Caco-2 (cell line): Measurements from ENCODE around the gene LAMP1. TPM values are rescaled to one million over a fixed set of nuclear protein-coding genes. Genes with fewer than 3 reads are reported as not detected.

Experiments
- BruUV-seq: library from RNA; stranded (reverse); fragments of 400-500 nt; replicated peaks from 2 replicates; lab custom pipeline; 2021; lab: Mats Ljungman, UMichigan
- CTCF ChIA-PET: fragments of 300-600 bp; sonication (Branson Sonifier 250); formaldehyde crosslinking; loops from one replicate; lab custom pipeline; 2022; ENCODE audit warnings: antibody characterized with exemption; lab: Charles Lee
- POLR2A ChIA-PET: fragments of 300-600 bp; sonication (Branson Sonifier 250); formaldehyde crosslinking; loops from one replicate; lab custom pipeline; 2022; ENCODE audit warnings: antibody characterized with exemption; lab: Charles Lee
- DNase-seq, 2 experiments: peaks; one replicate each; pipeline versions ENCODE4 v3.0.0 to v3.0.0-alpha.2; 2020 to 2022
- H3K27me3 ChIP-seq: replicated peaks from 2 replicates; pipeline ENCODE4 v1.6.0; 2011; ENCODE audit warnings: low read length; ENCODE audit not compliant: control insufficient read depth, insufficient read depth
- H3K36me3 ChIP-seq: 2 replicates; pipeline ENCODE4 v1.5.1; 2011; ENCODE audit warnings: low read length; ENCODE audit not compliant: control insufficient read depth, insufficient read depth
- H3K4me1 ChIP-seq: fragments of 250-450 bp; sonication (Bioruptor Pico); 2 replicates; pipeline ENCODE4 v1.5.1; 2020; ENCODE audit warnings: mild to moderate bottlenecking
- H3K4me3 ChIP-seq: 2 replicates; pipeline ENCODE4 v1.5.1; 2011; ENCODE audit warnings: low read depth, mild to moderate bottlenecking, control low read depth, low read length
- H3K9me3 ChIP-seq: fragments of 250-450 bp; sonication (Bioruptor Pico); 2 replicates; pipeline ENCODE4 v1.5.1; 2020; ENCODE audit warnings: mild to moderate bottlenecking, moderate library complexity
- H3K27ac Mint-ChIP-seq: one replicate; pipeline ENCODE4 v1.8.0; 2022; ENCODE audit warnings: mixed read lengths; ENCODE audit not compliant: unreplicated experiment
- H3K27me3 Mint-ChIP-seq: one replicate; pipeline ENCODE4 v1.8.0; 2022; ENCODE audit warnings: mixed read lengths; ENCODE audit not compliant: insufficient read depth, unreplicated experiment
- H3K36me3 Mint-ChIP-seq: one replicate; pipeline ENCODE4 v1.8.0; 2022; ENCODE audit warnings: mild to moderate bottlenecking, mixed read lengths; ENCODE audit not compliant: insufficient read depth, unreplicated experiment
- H3K4me1 Mint-ChIP-seq: one replicate; pipeline ENCODE4 v1.8.0; 2022; ENCODE audit warnings: low read depth, mixed read lengths; ENCODE audit not compliant: unreplicated experiment
- H3K4me3 Mint-ChIP-seq: one replicate; pipeline ENCODE4 v1.8.0; 2022; ENCODE audit warnings: mild to moderate bottlenecking, moderate library complexity, mixed read lengths; ENCODE audit not compliant: unreplicated experiment
- H3K9me3 Mint-ChIP-seq: one replicate; pipeline ENCODE4 v1.8.0; 2022; ENCODE audit warnings: mixed read lengths; ENCODE audit not compliant: unreplicated experiment
- intact Hi-C: fragments of 100-400 bp; cut with micrococcal nuclease; formaldehyde crosslinking; loops from one replicate; pipeline ENCODE4 v1.10.0; 2022; ENCODE audit not compliant: unreplicated experiment
- total RNA-seq: library from RNA; stranded (reverse); gene quantifications from 2 replicates; pipeline ENCODE4 v1.2.3, GENCODE V29; 2022
- TF ChIP-seq, protein P1 (sequence below), 2 experiments: fragments of 200-600 bp in 1 of 2; IDR thresholded peaks; 1 replicate in 1 of 2; 2 replicates in 1 of 2; pipeline versions ENCODE4 v1.5.1 to v1.8.0; 2011 to 2022; ENCODE audit warnings: antibody characterized with exemption in 1 of 2, control low read depth in 1 of 2, inconsistent platforms in 1 of 2, low read depth in 1 of 2, low read length in 1 of 2, mild to moderate bottlenecking in 1 of 2, moderate library complexity in 1 of 2; ENCODE audit not compliant: insufficient read depth in 1 of 2, severe bottlenecking in 1 of 2, unreplicated experiment in 1 of 2

The LAMP1 gene
- total RNA-seq, 1 experiment from 2014 or later: 244 TPM

DNA sequence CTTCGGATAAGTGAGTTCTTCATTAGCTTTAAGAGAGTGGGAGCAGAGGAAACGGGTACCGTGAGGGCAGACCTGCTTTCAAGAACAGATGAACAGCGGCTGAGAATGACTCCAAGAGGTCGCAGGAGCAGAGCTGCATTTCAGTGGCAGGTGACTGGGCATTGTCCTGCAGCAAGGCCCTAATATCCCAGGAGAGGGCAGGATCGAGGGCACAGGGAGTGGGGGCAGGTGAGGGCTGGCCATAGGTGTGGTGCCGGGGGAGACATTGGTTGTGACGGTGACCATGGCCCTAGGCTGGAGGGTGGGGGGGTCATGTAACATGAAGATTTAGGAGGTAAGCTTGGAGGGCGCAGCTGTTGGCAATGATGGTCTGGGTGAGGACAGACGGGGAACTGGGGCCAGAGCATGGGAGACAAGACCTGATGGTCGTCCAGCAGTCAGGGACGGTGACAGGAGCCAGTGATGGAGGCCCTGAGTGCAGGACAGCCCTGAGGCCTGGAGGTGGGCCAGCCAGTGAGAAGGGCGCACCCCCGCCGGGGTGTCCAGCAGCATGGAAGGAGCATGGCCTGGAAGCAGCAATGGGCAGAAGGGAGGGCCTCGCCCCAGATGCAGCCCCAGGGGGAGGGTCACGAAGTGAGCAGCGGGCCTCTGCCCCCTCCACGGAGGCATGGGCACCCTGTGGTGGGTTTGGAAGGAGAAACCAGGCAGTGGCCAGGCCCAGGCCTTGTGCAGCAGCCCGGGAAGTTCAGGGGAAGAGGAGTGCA lies 29.2 kb upstream of the LAMP1 start:
- H3K4me3 Mint-ChIP-seq: peak overlapping the region; percentile 9
- no peaks in the 10 kb centered on the region for H3K27me3 Mint-ChIP-seq
- Histone ChIP-seq H3K4me1 (peaks cover 3% of the 10 kb centered on the region; the same call in 1 of the 2 replicates), H3K27me3 (no peaks in the 10 kb centered on the region), H3K4me3 (no peak overlapping the region), H3K9me3 (no peaks in the 10 kb centered on the region), H3K36me3 (no peaks in the 10 kb centered on the region)
- no TSS peak for BruUV-seq
- H3K4me1 Mint-ChIP-seq: peaks cover 12% of the 10 kb centered on the region
- no peak for DNase-seq
- H3K27ac Mint-ChIP-seq: peak overlapping the region; percentile 66
- peaks cover 49% of the 10 kb centered on the region for H3K36me3 Mint-ChIP-seq
- CTCF ChIA-PET: no interaction called here
- TF ChIP-seq, protein P1, sequence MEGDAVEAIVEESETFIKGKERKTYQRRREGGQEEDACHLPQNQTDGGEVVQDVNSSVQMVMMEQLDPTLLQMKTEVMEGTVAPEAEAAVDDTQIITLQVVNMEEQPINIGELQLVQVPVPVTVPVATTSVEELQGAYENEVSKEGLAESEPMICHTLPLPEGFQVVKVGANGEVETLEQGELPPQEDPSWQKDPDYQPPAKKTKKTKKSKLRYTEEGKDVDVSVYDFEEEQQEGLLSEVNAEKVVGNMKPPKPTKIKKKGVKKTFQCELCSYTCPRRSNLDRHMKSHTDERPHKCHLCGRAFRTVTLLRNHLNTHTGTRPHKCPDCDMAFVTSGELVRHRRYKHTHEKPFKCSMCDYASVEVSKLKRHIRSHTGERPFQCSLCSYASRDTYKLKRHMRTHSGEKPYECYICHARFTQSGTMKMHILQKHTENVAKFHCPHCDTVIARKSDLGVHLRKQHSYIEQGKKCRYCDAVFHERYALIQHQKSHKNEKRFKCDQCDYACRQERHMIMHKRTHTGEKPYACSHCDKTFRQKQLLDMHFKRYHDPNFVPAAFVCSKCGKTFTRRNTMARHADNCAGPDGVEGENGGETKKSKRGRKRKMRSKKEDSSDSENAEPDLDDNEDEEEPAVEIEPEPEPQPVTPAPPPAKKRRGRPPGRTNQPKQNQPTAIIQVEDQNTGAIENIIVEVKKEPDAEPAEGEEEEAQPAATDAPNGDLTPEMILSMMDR (IDR thresholded peaks at IDR 0.05; ENCODE audit: insufficient read depth in 1 of 2, low read depth in 1 of 2, low read length in 1 of 2, severe bottlenecking in 1 of 2, unreplicated experiment in 1 of 2): no peak
- no peaks in the 10 kb centered on the region for H3K9me3 Mint-ChIP-seq
- intact Hi-C loops: no loop called here
- POLR2A ChIA-PET: no interaction called here

DNA sequence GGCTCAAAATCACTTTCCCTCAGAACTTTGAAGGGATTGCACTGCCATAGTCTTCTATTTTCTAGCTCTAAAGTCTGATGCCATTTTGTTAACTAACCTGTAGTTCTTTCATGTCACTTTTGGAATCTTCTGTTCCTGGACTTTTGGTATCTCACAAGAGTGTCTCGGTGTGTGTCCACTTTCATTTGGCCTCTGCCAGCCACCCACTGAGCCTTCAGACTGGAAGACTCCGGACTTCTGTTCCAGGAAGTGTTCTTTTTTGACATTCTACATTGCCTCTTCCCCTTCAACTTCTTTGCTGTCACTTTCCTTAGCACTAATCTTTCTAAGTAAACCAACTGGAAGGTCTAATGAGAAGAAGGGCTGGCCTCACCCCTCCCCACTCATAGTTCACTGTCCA lies 25.0 kb upstream of the LAMP1 start:
- no peaks in the 10 kb centered on the region for H3K9me3 Mint-ChIP-seq
- no peak overlapping the region for H3K4me3 ChIP-seq
- ChIA-PET POLR2A (no interaction called here), CTCF (interaction anchor here (0.6 kb wide), 1 partner anchor 209 kb away, joined by 3 read pairs; no protein-coding TSS in a partner anchor)
- H3K4me3 Mint-ChIP-seq: no peak overlapping the region
- no peaks in the 10 kb centered on the region for H3K27me3 Mint-ChIP-seq
- TF ChIP-seq, protein P1 (IDR thresholded peaks at IDR 0.05; ENCODE audit: insufficient read depth in 1 of 2, low read depth in 1 of 2, low read length in 1 of 2, severe bottlenecking in 1 of 2, unreplicated experiment in 1 of 2): no peak
- H3K9me3 ChIP-seq: no peaks in the 10 kb centered on the region
- H3K27me3 ChIP-seq: no peaks in the 10 kb centered on the region
- no peak for DNase-seq
- peaks cover 30% of the 10 kb centered on the region for H3K4me1 Mint-ChIP-seq
- H3K27ac Mint-ChIP-seq: no peak overlapping the region
- no peaks in the 10 kb centered on the region for H3K36me3 ChIP-seq
- no TSS peak for BruUV-seq
- intact Hi-C loops: no loop called here
- H3K4me1 ChIP-seq: peaks cover 17% of the 10 kb centered on the region
- peaks cover 42% of the 10 kb centered on the region for H3K36me3 Mint-ChIP-seq

DNA sequence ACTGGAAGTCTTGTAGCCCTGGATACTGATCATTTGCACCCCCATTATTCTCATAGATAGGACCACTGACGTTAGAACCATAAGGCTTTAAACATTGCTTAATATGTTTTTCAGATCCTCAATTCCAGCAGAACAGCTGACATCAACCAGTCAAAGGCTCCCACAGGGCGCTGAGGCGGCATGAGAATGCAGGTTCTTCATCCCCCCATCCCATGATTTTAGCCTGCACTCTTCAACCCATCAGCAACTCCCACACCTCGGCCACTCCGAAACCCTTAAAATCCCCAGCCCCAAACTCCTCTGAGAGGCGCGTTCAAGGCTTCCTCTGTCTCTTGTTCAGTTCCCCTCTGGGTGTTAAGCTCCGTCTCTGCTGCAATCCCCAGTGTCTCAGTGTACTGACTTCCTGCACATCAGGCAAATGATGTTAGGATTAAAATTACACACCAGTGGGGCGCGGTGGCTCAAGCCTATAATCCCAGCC lies 24.3 kb upstream of the LAMP1 start:
- Histone ChIP-seq H3K36me3 (no peaks in the 10 kb centered on the region), H3K9me3 (no peaks in the 10 kb centered on the region), H3K27me3 (no peaks in the 10 kb centered on the region), H3K4me1 (peaks cover 17% of the 10 kb centered on the region), H3K4me3 (no peak overlapping the region)
- no peaks in the 10 kb centered on the region for H3K9me3 Mint-ChIP-seq
- TF ChIP-seq, protein P1 (IDR thresholded peaks at IDR 0.05; ENCODE audit: insufficient read depth in 1 of 2, low read depth in 1 of 2, low read length in 1 of 2, severe bottlenecking in 1 of 2, unreplicated experiment in 1 of 2): no peak
- no peak overlapping the region for H3K4me3 Mint-ChIP-seq
- no peak for DNase-seq
- peaks cover 35% of the 10 kb centered on the region for H3K36me3 Mint-ChIP-seq
- no peaks in the 10 kb centered on the region for H3K27me3 Mint-ChIP-seq
- POLR2A ChIA-PET: no interaction called here
- CTCF ChIA-PET: no interaction called here
- H3K4me1 Mint-ChIP-seq: peaks cover 27% of the 10 kb centered on the region
- no peak overlapping the region for H3K27ac Mint-ChIP-seq
- intact Hi-C loops: no loop called here
- BruUV-seq: no TSS peak
